ENCODE results near the gene FAM76A.
"Not testable (repeated sequence)": the region's sequence is repeated elsewhere in the genome, so short reads cannot be mapped to it uniquely, and the experiment has no call there.

Gene FAM76A

DNA sequence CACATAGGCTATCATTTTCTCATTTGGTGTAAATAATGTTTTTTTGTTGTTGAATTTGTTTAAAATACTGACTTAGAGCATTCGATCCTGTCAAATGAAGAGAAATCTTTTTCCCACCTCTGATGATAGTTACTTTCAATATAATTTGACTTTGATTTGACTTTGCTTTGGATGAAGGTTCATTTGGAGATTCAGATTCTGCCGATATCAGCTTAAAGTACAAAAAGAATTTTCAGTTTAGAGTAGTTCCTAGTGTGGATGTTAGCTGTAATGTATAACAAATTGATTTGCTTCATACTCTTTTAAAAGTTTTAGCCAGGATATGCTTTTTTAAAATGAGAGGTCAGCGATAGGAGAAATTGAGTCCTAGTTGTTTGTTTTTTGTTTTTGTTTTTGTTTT lies 57.2 kb downstream of the FAM76A start:
- no peak for DNase-seq

DNA sequence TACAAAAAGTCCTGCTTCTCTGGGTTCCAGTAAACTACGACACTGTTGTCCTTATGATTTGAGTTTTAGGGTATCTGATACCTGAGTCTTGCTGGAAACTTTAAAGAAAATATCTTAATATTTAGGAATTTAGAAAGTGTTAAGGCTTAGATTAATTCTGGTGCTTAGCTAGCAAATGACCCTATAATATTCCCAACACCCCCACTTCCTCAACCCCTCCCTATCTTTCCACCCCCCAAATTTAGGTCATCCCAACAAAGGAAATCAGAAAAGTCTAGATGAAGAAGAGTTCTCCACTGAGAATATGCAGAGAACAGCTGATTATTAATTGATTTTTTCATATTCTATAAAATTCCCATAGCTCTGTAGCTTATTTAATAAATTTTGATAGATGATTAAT lies 58.9 kb downstream of the FAM76A start:
- no peak for DNase-seq

DNA sequence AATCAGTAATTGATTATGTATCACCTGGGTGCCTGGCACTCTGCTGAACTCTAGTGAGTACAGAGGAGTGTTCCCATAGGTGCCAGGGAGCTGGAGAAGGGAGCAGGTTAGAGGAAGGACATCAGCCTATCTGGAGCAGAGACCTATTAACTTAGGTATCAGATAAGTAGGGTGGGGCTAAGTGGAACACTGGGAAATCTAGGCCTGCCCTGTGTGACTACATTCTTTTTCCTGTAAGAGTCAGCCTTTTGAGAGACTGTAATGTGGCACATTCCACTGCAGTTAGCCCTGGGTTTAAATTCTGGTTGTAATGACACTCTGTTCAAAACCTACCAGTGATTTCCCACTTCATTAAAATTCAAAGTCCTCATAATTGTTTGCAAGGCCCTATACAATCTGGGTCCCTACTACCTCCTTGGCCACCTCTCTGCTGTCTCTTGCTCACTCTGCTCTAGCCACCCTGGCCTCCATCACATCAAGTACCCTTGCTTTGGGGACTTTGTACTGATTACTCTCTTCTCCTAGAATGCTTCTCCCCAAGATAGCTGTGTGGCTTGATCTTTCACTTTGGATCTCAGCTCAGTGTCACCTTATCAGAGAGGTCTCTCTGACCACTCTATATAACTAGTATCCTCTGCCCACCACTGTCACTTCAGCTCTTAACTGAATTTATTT lies 60.2 kb downstream of the FAM76A start:
- DNase-seq: no peak

DNA sequence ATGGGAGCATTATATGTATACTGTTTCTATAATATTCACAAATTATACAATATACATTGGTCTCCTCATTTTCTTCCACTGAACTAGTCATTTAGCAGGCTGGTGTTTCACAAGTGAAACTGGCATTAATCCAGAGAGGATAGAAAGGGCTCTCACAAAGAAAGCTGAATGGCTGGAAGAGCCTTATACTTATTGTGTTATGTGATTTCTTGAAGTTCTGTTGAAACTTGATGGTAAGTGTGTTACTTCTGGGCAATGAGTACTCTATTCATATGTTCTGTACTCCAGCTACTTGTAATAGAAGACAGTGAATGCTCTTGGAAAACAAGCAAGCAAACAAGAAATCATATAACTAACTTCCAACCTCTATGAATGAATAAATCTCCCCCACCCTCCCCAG lies 62.1 kb downstream of the FAM76A start:
- DNase-seq: no peak

DNA sequence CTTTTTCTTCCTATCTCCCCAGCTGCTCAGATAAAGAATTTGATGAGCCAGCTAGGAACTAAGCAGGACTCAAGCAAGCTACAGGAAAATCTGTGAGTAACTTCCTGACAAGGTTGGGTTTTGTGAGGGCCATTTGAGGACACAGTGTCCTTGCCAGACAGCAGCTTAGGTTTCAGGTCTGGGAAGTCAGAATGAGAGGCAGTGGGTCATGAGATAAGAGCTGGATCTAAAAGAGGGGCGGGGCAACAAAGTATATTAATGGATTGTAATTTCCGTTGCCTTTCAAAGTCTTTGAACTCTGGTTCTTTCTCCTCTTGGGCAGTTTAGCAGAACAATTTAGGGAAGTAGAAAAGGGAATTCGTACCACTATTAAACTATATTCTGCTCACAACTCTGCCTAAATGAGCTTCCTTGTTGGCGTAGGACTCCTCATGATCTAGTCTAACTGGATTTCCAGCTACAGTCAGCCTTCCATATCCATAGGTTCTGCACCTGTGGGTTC lies 63.8 kb downstream of the FAM76A start:
- DNase-seq: no peak

DNA sequence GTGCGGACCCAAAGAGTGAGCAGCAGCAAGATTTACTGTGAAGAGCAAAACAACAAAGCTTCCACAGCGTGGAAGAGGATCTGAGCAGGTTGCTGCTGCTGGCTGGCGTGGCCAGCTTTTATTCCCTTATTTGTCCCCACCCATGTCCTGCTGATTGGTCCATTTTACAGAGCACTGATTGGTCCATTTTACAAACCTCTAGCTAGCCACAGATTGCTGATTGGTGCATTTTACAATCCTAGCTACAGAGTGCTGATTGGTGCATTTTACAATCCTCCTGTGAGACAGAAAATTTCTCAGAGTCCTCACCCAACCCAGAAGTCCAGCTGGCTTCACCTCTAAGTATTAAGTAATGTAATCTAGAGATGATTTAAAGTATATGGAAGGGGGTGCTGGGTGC lies 64.5 kb downstream of the FAM76A start:
- not testable (repeated sequence) for DNase-seq

DNA sequence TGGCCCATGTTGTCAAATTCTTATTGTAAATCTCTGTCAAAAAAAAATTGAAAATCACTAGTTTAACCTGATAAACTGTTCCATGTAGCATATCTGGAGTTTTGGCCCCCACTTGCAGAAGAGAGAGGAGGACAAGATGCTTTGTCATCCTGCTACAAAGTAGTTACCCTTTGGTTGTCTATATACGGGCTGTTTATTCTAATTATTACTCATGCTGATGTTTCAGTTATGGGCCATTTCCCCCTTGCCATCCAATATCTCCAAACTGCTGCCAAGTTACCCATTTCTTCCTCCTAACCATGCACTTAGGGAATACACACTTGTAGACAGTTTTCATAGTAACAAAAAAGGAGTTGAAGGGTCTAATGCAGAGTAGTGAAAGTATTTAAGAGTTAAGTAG lies 69.8 kb downstream of the FAM76A start:
- no peak for DNase-seq

DNA sequence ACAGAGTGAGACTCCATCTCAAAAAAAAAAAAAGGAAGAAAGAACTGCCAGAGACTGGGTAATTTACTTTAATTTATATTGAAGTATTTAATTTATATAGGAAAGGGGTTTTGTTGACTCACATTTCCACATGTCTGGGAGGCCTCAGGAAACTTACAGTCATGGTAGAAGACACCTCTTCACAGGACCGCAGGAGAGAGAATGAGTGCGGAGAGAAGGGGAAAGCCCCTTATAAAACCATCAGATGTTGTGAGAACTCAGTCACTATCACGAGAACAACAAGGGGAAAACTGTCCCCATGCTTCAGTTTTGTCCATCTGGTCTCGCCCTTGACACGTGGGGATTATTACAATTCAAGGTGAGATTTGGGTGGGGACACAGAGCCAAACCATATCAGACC lies 79.0 kb downstream of the FAM76A start:
- DNase-seq: no peak

DNA sequence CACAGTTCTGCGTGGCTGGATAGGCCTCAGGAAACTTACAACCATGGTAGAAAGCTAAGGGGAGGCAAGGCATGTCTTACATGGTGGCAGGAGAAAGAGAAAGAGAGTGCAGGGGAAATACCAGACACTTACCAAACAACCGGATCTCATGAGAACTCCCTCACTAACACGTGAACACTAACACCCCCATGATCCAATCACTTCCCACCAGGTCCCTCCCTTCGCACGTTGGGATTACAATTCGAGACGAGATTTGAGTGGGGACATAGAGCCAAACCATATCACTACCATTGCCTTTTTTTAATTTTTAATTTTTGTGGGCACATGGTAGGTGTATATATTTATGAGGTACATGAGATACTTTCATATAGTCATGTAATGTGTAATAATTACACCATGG lies 81.0 kb downstream of the FAM76A start:
- DNase-seq: no peak

DNA sequence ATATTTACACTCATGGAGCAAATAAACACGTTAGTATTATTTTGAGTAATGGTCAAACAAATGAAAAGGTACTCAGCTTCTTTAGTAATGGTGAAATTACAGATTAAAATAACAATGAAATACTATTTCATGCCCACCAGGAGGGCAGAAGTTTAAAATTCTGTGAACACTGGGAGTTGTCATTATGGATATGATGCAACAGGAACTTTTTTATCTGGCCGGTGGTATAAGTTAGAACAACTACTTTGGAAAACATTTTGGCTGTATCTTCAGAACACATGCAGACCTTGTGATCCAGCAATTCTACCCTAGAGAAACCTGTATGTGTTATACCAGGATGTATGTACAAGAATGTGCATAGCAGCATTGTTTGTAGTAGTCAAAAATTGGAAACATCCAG lies 81.6 kb downstream of the FAM76A start:
- DNase-seq: no peak

DNA sequence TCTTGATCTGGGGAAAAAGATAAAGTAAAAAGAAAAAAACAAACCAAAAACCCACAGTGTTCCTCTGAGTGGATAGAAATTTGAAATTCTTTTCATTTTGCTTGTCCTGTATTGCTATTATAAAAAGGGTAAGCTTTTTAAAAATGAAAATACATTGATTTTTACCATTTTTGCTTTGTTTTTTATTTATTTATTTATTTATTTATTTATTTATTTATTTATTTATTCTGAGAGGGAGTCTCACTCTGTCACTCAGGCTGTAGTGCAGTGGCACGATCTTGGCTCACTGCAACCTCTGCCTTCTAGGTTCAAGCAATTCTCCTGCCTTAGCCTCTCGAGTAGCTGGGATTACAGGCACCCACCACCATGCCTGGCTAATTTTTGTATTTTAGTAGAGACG lies 82.4 kb downstream of the FAM76A start:
- DNase-seq: not testable (repeated sequence)

DNA sequence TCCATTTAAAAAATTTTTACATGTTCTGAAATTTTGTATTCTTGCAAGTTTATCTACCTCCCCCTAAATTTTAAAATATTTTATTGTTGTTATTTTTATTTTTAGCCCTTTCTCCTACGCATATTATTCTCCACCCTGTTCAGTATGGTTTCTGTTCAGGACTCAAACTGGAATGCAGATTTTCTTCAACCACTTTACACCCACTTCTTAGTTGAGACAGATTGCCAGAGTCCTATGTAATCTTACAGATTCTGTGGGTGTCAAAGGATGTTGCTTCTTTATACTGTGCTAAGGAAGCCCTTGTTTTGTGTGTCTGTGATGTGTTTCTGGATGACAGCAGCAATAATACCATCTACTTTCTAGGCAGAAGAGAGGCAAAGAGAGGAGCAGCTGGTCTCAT lies 84.1 kb downstream of the FAM76A start:
- no peak for DNase-seq

DNA sequence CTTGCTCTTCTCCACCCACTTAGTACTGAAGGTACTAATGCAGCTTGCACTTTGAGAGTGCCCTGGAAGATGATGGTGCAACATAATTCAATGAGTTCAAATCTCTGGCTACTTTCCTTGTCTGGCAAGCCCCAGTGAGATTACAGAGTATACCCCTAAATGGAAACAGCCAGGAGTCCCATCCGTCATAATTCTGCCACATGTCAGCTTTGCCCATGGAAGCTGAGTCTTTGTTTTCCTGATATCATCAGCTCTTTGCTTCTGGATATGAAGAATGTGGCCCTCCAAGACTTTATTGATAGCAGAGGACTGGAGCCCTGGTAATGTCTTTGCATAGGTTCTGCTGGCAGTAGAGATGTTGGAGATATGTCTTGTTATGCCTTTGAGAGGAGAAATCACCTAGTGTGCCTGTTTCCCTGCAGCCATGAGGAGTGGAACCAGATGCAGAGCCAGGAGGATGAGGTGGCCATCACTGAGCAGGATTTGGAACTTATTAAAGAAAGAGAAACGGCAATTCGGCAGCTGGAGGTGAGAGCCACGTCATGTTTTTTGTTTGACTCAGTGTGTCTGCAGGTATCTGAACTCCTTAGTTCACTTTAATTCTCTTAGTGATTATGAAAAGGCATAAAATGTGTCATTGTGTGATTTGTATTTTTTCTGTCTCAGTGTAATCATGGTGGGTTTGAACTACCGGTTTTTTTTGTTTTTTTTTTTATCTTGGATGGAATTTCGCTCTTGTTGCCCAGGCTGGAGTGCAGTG lies 86.2 kb downstream of the FAM76A start:
- no peak for DNase-seq
